ENCODE data around the gene FAS.

The FAS gene

DNA sequence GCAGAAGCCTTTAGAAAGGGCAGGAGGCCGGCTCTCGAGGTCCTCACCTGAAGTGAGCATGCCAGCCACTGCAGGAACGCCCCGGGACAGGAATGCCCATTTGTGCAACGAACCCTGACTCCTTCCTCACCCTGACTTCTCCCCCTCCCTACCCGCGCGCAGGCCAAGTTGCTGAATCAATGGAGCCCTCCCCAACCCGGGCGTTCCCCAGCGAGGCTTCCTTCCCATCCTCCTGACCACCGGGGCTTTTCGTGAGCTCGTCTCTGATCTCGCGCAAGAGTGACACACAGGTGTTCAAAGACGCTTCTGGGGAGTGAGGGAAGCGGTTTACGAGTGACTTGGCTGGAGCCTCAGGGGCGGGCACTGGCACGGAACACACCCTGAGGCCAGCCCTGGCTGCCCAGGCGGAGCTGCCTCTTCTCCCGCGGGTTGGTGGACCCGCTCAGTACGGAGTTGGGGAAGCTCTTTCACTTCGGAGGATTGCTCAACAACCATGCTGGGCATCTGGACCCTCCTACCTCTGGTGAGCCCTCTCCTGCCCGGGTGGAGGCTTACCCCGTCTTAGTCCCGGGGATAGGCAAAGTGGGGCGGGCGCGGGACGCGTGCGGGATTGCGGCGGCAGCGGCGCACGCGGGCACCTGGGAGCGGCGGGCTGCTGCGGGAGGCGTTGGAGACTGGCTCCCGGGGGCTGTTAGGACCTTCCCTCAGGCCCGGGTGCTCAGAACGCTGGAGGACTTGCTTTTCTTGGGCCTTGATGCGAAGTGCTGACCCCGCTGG is at the start of gene FAS:
FAS (plus strand) TSS at position 415 of the 777 bp plus-strand sequence; CDS start at position 494, 79 bp downstream.
- peak; percentile 84 for DNase-seq

GRCh38 chr10:88941026-88941425 is 49.6 kb upstream of the FAS start:
- DNase-seq = no peak

- DNase-seq = no peak
These were observed 46.8 kb upstream of the FAS start for GRCh38 chr10:88943778-88944177.

DNA sequence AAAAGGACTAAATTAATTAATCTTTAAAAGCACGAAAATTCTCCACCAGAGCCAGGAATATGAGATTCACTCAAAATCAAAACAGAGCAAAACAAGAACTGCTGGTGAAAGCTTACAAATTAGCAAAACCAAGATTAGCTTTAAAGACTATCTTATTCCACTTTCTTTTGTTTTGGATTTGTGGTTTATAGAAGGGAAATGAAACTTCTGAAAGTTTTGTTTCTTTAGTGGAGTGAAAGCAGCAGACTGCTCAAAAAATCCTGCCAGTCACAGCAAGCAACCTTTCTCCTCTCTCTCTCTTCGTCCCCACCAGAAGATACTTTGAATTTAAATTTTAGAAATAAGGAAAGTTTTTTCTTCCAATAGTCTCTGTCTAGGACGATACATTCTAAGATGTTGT is 45.8 kb upstream of the FAS start:
- no peak for DNase-seq

- no peak for DNase-seq
These were observed 44.4 kb upstream of the FAS start for GRCh38 chr10:88946200-88946599.

GRCh38 chr10:88946965-88947590 is 43.5 kb upstream of the FAS start:
- no peak for DNase-seq

DNA sequence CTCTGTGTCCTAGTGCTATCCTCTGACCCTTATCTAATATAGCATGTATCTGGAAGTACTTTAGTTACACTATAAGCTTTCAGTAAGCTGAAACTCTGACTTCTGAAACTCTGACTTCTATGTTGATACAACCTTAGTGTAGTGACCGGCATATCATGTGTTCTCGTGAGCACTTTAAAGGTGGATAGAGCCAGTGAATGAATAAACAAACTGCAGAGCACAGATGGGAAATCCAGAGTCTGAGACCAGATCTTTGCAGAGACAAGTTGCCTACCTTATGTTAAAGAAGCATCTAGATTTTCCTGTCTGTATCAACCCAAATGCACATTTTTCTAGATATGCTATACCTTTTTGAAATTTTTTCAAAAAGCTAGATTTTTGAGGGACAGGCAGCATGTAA is 41.5 kb upstream of the FAS start:
- no peak for DNase-seq

DNA sequence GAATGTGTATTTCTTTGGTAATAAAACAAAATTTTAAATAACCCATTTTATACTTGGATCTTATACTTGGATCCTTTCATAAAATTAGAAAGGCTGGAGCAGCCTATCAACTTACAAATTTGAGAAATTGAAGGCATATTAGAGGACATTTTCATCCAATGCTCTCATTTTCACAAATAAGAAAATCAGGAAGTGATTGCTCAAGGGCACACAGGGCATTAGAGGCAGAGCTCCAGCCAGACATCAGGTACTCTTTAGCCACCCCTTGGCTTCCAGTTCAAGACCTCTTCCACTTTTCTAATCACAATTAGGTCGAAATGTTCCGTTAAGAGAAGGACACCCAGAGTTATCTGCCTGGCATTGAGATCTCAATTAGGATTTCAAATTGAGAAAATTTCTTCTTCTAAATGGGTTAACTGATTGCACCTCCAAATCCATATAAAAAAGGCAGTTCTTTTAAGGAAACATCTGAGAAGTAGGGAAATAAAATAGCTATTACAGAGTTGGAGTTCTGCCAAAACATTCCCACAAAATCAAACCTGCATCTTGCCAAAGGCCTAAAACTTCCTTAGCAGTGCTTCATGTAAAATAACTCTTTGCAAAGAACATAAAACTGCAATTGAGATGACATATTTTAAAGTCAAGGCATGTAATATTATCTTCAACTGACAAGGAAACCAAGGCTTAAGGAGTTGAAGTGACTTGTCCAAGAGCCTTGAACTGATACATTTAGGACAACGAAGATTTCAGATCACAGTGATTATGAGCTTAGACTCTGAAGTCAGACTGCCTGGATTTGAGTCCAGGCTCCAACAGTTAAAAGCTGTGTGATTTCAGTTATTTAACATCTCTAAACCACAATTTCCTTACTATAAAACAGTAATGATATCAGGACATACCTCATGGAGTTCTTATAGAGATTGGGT is 40.4 kb upstream of the FAS start:
- no peak for DNase-seq

DNA sequence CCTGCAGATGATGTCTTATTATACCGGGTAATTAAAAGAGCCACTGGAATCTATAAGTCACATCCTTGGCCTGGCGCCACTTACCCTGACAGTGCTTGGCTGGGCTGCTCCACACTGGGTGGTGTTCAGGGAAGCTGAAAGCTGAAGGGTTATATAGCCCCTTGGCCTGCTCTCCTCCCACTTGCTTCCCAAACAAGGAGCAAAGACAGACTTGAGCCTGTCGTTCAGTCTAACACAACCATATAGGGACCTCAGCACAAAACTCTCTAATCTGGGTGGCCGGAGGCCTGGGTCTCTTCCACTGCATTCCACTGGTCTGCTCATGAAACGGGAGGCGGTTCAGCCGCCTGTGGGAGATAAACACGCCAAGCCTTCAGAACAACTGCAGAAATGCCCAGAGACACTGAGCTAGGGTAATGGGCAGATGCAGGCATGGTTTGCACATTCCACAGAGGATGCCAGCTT is 37.9 kb upstream of the FAS start, which contains the start of gene ACTA2:
ACTA2 (minus strand) TSS at position 127 of the 465 bp plus-strand sequence. CDS start 3,843 bp downstream, outside the sequence.
- DNase-seq = no peak

DNA sequence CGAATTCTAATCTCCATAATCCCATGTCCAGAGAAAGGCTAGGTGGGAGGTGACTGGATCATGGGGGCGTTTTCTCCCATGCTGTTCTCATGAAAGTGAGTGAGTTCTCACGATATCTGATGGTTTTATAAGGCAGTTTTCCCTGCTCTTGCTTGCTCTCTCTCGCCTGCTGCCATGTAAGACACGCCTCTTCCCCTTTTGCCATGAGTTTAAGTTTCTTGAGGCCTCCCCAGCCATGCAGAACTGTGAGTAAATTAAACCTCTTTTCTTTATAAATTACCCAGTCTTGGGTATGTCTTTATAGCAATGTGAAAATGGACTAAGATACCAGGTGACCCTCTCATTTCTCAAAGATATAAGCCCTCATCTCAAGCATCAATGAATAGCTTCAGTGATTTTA is 36.9 kb upstream of the FAS start:
- no peak for DNase-seq

- no peak for DNase-seq
These were observed 36.0 kb upstream of the FAS start for GRCh38 chr10:88954458-88955083.

DNA sequence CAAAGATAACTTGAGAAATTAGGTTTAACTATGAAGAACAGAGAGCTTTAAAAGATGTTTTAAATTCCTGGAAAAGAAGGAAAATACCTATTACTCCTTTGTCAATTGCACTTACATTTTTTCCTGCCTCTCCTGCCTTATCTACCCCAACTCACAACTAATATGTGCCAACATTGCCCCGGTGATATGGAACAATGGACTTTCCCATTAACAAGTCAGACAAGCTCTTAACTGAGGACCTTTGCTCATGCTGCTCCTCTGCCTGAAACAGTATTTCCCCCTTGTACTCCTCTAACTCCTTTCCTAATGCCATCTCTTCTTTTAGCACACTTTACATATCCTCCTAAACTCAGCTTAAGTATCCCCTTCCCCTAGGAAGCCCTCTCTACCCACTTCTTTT is 33.2 kb upstream of the FAS start:
- no peak for DNase-seq

DNA sequence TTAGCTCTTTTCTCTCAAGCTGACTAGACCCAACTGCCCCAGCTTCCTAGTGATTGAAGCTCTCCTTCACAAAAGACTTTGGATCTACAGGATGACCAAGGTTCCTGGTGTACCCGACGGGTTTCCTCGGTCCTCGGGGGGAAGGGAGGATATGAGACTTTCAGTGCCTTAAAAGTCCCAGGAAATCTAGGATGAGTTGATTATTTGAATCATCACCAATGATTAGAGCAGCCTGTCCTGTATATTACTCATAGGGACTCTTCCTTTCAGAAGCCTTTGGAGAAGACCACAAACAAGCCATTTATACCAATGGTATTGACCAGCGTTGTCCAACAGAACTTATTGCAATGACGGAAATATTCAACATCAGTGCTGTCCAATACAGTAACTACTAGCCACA is 31.9 kb upstream of the FAS start:
- no peak for DNase-seq

- DNase-seq = no peak
These were observed 29.8 kb upstream of the FAS start for GRCh38 chr10:88960802-88961201.

- no peak for DNase-seq
These were observed 29.3 kb upstream of the FAS start for GRCh38 chr10:88961266-88961665.

- no peak for DNase-seq
These were observed 28.3 kb upstream of the FAS start for GRCh38 chr10:88962336-88962735.

GRCh38 chr10:88963318-88963717 is 27.3 kb upstream of the FAS start:
- no peak for DNase-seq

- no peak for DNase-seq
These were observed 26.2 kb upstream of the FAS start for GRCh38 chr10:88964360-88964759.

DNA sequence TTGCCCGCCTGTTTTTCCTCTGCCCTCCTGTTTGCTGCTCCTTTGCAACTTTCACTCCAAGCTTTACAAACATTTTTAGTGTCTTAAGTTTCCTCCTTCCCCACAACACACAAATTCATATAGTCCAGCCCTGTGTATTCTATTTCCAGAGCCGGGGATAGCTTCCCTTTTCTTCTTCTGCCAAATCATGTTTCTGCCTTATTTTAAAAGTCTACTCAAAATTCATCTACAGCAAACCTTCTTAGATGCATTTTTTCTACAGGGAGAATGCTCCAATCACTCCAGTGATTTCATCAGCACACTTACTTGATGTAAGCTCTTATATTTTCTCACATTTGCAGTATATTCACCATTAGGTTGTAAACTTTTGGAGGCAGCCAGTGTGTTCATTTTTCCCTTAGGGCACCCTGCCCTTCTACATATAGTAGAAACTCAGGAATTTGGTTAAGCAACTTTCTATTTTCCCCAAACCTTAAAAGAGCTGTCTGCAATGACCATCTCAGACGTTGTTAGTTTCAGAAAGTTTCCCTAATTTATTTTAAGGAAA is 25.7 kb upstream of the FAS start:
- DNase-seq = no peak

DNA sequence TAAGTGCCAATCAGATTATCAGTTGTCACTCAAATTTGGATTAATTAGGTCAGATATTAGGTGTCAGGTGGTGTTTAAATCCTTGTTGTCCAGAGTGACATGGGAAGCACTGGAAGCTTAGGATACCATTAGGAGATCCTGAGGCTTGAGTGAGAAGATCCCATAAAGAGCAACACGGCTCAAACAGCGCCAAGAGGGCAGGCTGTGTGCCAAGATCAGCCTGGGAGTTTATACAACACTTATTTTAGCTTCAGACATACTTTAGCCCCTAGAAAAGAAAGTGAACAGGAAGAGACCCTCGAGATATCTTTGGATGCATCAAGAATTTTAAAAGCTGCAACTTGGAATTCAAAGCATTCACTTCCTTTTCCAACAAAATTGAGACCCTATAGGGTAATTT is 23.8 kb upstream of the FAS start:
- DNase-seq = no peak

- no peak for DNase-seq
These were observed 22.2 kb upstream of the FAS start for GRCh38 chr10:88968391-88968790.

DNA sequence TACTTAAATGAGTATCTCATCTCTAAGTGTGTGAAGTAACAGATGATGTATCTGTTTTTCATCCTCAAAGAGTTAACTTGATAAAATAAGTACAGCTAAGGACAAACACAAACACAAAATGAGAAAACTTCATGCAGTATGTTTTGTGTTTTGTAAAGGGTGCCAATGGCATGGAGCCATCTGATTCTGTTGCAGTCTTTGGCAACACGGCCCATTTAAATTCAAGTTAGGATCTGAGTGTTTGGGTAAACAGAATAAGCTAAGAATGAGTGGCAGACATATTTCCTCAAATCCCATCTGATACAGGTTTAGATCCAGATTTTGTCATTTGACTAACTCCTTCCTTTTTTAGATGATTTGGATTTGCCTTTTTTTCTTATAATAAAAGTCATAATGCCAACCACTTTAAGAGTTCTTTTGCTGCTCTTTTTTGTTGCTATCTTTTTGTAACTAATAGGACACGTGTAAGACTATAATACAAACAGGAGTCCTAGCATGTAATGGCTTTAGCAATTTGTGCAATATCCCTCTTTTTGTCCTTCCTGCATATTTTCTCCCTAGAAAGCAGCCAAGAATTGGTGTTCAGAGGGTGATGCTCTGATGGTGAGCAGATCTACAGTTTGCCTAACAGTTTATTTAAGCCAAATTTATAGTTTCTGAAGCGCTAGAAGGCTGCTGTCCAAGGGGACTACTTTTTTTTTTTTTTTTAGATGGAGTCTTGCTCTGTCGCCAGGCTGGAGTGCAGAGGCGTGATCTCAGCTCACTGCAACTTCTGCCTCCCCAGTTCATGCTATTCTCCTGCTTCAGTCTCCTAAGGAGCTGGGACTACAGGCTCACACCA is 19.2 kb upstream of the FAS start:
- no peak for DNase-seq
